Loucy (cell line): Measurements from ENCODE around the gene THBS4.
A peak's percentile ranks its signal among the peaks of the same experiment; 100 is the strongest.

Experiments
- H2AFZ ChIP-seq: fragments of 200-600 bp; sonication (generic); 2 replicates; pipeline ENCODE4 v1.6.0; 2016; ENCODE audit warnings: antibody characterized with exemption, mild to moderate bottlenecking, low read length, moderate library complexity
- H3F3A ChIP-seq: fragments of 200-600 bp; 2 replicates; pipeline ENCODE4 v1.6.0; 2016; ENCODE audit warnings: antibody characterized with exemption, low read depth, mild to moderate bottlenecking
- H3K27me3 ChIP-seq: fragments of 200-600 bp; sonication (generic); 2 replicates; pipeline ENCODE4 v1.6.1; 2014; ENCODE audit warnings: low read length, mild to moderate bottlenecking; ENCODE audit not compliant: insufficient read depth, poor library complexity, severe bottlenecking
- H3K36me3 ChIP-seq: fragments of 200-600 bp; sonication (generic); 2 replicates; pipeline ENCODE4 v1.6.1; 2016; ENCODE audit warnings: low read length; ENCODE audit not compliant: insufficient read depth
- H3K4me1 ChIP-seq: fragments of 200-600 bp; sonication (generic); 2 replicates; pipeline ENCODE4 v1.5.1; 2014; ENCODE audit warnings: low read length, mild to moderate bottlenecking; ENCODE audit not compliant: insufficient read depth, poor library complexity, severe bottlenecking
- H3K4me2 ChIP-seq: fragments of 200-600 bp; sonication (generic); 2 replicates; pipeline ENCODE4 v1.6.0; 2014; ENCODE audit warnings: antibody characterized with exemption, low read length, low read depth, mild to moderate bottlenecking; ENCODE audit not compliant: poor library complexity, severe bottlenecking
- H3K4me3 ChIP-seq: fragments of 200-600 bp; sonication (generic); 2 replicates; pipeline ENCODE4 v1.5.1; 2014; ENCODE audit warnings: low read length, mild to moderate bottlenecking, mixed read lengths; ENCODE audit not compliant: poor library complexity, severe bottlenecking
- H3K79me2 ChIP-seq: fragments of 200-600 bp; sonication (generic); 2 replicates; pipeline ENCODE4 v1.6.1; 2014; ENCODE audit warnings: low read length; ENCODE audit not compliant: insufficient read depth
- H3K9ac ChIP-seq: fragments of 200-600 bp; sonication (generic); 2 replicates; pipeline ENCODE4 v1.6.0; 2014; ENCODE audit warnings: mild to moderate bottlenecking, low read depth, low read length, moderate library complexity; ENCODE audit not compliant: poor library complexity, severe bottlenecking
- H3K9me2 ChIP-seq: fragments of 200-600 bp; sonication (generic); replicated peaks from 2 replicates; pipeline ENCODE4 v1.6.1; 2016; ENCODE audit warnings: low read depth, low read length, mixed read lengths
- H3K9me3 ChIP-seq: fragments of 200-600 bp; sonication (generic); 2 replicates; pipeline ENCODE4 v1.6.1; 2014; ENCODE audit warnings: mild to moderate bottlenecking, antibody characterized with exemption, low read length, low read depth; ENCODE audit not compliant: insufficient read depth
- H4K20me1 ChIP-seq: fragments of 200-600 bp; sonication (generic); 2 replicates; pipeline ENCODE4 v1.6.0; 2014; ENCODE audit warnings: antibody characterized with exemption, low read length, mild to moderate bottlenecking; ENCODE audit not compliant: insufficient read depth, poor library complexity, severe bottlenecking
- EZH2phosphoT487 ChIP-seq: fragments of 200-600 bp; IDR thresholded peaks from 2 replicates; pipeline ENCODE4 v1.6.1; 2018; ENCODE audit warnings: antibody characterized with exemption, mild to moderate bottlenecking, moderate library complexity, borderline replicate concordance
- TF ChIP-seq, protein P1 (sequence below): fragments of 200-600 bp; sonication (generic); conservative IDR thresholded peaks from 2 replicates; pipeline ENCODE4 v1.5.1; 2014; ENCODE audit warnings: mild to moderate bottlenecking, antibody characterized with exemption, low read length

The THBS4 gene

DNA sequence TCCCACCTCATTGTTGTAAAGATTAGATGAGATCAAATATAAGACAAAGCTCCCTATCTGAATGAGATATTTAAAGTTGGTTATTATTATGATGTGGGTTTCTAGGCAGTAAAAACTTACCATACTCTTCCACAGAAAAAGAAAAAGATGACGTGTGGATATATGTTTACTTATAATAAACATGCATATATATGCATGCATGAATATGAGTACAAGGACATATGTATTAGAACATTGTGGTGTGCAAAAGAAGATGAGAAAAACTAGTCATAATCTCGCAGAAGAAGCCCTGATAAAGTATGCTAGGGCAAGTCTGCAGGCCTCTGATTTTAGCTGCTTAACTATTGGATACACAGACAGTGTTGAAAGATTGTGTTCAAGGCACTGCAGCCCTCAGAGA lies 10.1 kb upstream of the THBS4 start:
- no peaks in the 10 kb centered on the region for H3K9me2 ChIP-seq
- H3K36me3 ChIP-seq: no peaks in the 10 kb centered on the region
- no peaks in the 10 kb centered on the region for H3F3A ChIP-seq
- H3K27me3 ChIP-seq: no peaks in the 10 kb centered on the region
- H3K9me3 ChIP-seq: no peaks in the 10 kb centered on the region
- no peaks in the 10 kb centered on the region for H3K79me2 ChIP-seq
- H3K4me2 ChIP-seq: no peak overlapping the region
- H3K4me3 ChIP-seq: no peak overlapping the region
- H4K20me1 ChIP-seq: no peaks in the 10 kb centered on the region
- no peak overlapping the region for H2AFZ ChIP-seq
- no peak overlapping the region for H3K9ac ChIP-seq
- no peaks in the 10 kb centered on the region for H3K4me1 ChIP-seq
- TF ChIP-seq, protein P1, sequence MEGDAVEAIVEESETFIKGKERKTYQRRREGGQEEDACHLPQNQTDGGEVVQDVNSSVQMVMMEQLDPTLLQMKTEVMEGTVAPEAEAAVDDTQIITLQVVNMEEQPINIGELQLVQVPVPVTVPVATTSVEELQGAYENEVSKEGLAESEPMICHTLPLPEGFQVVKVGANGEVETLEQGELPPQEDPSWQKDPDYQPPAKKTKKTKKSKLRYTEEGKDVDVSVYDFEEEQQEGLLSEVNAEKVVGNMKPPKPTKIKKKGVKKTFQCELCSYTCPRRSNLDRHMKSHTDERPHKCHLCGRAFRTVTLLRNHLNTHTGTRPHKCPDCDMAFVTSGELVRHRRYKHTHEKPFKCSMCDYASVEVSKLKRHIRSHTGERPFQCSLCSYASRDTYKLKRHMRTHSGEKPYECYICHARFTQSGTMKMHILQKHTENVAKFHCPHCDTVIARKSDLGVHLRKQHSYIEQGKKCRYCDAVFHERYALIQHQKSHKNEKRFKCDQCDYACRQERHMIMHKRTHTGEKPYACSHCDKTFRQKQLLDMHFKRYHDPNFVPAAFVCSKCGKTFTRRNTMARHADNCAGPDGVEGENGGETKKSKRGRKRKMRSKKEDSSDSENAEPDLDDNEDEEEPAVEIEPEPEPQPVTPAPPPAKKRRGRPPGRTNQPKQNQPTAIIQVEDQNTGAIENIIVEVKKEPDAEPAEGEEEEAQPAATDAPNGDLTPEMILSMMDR: no peak
- TF ChIP-seq EZH2phosphoT487: no peak

- H3K9ac ChIP-seq: no peak overlapping the region
- TF ChIP-seq, protein P1: no peak
- TF ChIP-seq EZH2phosphoT487: no peak
- H3K9me3 ChIP-seq: no peaks in the 10 kb centered on the region
- H3K36me3 ChIP-seq: no peaks in the 10 kb centered on the region
- no peak overlapping the region for H2AFZ ChIP-seq
- H3K4me1 ChIP-seq: peaks cover 11% of the 10 kb centered on the region
- no peaks in the 10 kb centered on the region for H3F3A ChIP-seq
- no peak overlapping the region for H3K4me2 ChIP-seq
- H3K27me3 ChIP-seq: no peaks in the 10 kb centered on the region
- H4K20me1 ChIP-seq: no peaks in the 10 kb centered on the region
- H3K9me2 ChIP-seq: no peaks in the 10 kb centered on the region
- H3K79me2 ChIP-seq: no peaks in the 10 kb centered on the region
- H3K4me3 ChIP-seq: no peak overlapping the region
These were observed 8.3 kb upstream of the THBS4 start for GRCh38 chr5:80026841-80027240.

DNA sequence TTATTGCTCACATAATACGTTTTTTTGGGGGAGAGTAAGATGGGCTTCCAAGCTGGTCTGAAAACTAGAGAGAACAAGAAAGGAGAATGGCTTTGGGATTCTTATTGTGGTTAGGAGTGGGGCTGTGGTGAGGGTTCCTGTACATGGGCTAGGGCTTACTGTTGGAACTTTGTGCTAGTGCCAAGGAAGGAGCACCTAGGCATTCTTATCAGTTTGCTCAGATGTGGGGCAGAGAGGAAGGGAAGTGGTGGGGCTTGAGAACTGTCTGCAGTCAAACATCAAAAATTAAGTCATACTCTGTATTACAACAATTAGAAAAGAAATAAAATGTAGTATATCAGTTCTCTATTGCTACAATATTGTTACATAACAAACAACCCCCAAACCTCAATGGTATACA lies 4.0 kb upstream of the THBS4 start:
- TF ChIP-seq, protein P1: no peak
- no peak for TF ChIP-seq EZH2phosphoT487
- no peaks in the 10 kb centered on the region for H3K9me2 ChIP-seq
- H3K36me3 ChIP-seq: no peaks in the 10 kb centered on the region
- H3K4me2 ChIP-seq: peak overlapping the region; percentile 17
- no peaks in the 10 kb centered on the region for H4K20me1 ChIP-seq
- no peak overlapping the region for H3K4me3 ChIP-seq
- H3K79me2 ChIP-seq: no peaks in the 10 kb centered on the region
- no peaks in the 10 kb centered on the region for H3K9me3 ChIP-seq
- H3K4me1 ChIP-seq: peaks cover 11% of the 10 kb centered on the region
- H2AFZ ChIP-seq: no peak overlapping the region
- no peaks in the 10 kb centered on the region for H3K27me3 ChIP-seq
- no peaks in the 10 kb centered on the region for H3F3A ChIP-seq
- H3K9ac ChIP-seq: no peak overlapping the region
